CD14-positive monocyte (primary cell): ENCODE measurements around the gene CSTF2. TPM values are rescaled to one million over a fixed set of nuclear protein-coding genes. Genes with fewer than 3 reads are reported as not detected.

Experiments
- DNase-seq, 3 donors: peaks; one replicate each; pipeline ENCODE4 v3.0.0-alpha.2; 2011 to 2022
- H2AFZ ChIP-seq: 2 replicates; pipeline ENCODE4 v1.6.0; 2012; ENCODE audit warnings: mild to moderate bottlenecking, low read depth, low read length, inconsistent platforms; ENCODE audit not compliant: insufficient read depth, poor library complexity, severe bottlenecking
- H3K27ac ChIP-seq, 2 donors: 1 replicate in 1 of 2; 2 replicates in 1 of 2; pipeline ENCODE4 v1.5.1; 2012 to 2013; ENCODE audit warnings: low read length in 2 of 2, control low read depth in 1 of 2, inconsistent platforms in 1 of 2, low read depth in 1 of 2, mild to moderate bottlenecking in 1 of 2
- H3K27me3 ChIP-seq, 2 donors: one replicate each; pipeline versions ENCODE4 v1.6.0 to v1.6.1; 2011 to 2013; ENCODE audit warnings: low read length in 2 of 2; ENCODE audit not compliant: control insufficient read depth in 2 of 2, insufficient read depth in 2 of 2
- H3K36me3 ChIP-seq, 2 donors: replicated peaks in 1 of 2; 1 replicate in 1 of 2; 2 replicates in 1 of 2; pipeline versions ENCODE4 v1.5.1 to v1.6.1; 2012 to 2013; ENCODE audit warnings: low read length in 2 of 2, control low read depth in 1 of 2, inconsistent platforms in 1 of 2, mild to moderate bottlenecking in 1 of 2; ENCODE audit not compliant: insufficient read depth in 2 of 2, control insufficient read depth in 1 of 2
- H3K4me1 ChIP-seq, 2 donors: 1 replicate in 1 of 2; 2 replicates in 1 of 2; pipeline versions ENCODE4 v1.5.1 to v1.6.1; 2012 to 2013; ENCODE audit warnings: low read length in 2 of 2, control low read depth in 1 of 2, inconsistent platforms in 1 of 2, mild to moderate bottlenecking in 1 of 2, moderate library complexity in 1 of 2; ENCODE audit not compliant: insufficient read depth in 2 of 2, control insufficient read depth in 1 of 2
- H3K4me2 ChIP-seq: replicated peaks from 2 replicates; pipeline ENCODE3; 2012; ENCODE audit warnings: low read length, moderate library complexity, mild to moderate bottlenecking; ENCODE audit not compliant: poor library complexity, severe bottlenecking; ENCODE audit errors: extremely low read depth
- H3K4me3 ChIP-seq, 3 experiments: fragments of 200-600 bp in 1 of 3; sonication (generic) in 1 of 3; replicated peaks in 1 of 3; 1 replicate in 2 of 3; 2 replicates in 1 of 3; pipeline ENCODE4 v1.5.1; 2011 to 2013; ENCODE audit warnings: low read length in 3 of 3, mild to moderate bottlenecking in 3 of 3, control low read depth in 2 of 3, low read depth in 2 of 3, inconsistent platforms in 1 of 3, moderate library complexity in 1 of 3
- H3K79me2 ChIP-seq: 2 replicates; pipeline ENCODE4 v1.6.0; 2012; ENCODE audit warnings: mild to moderate bottlenecking, control low read depth, inconsistent platforms, low read length, moderate library complexity; ENCODE audit not compliant: insufficient read depth
- H3K9ac ChIP-seq: 2 replicates; pipeline ENCODE4 v1.6.0; 2017; ENCODE audit warnings: low read length, mild to moderate bottlenecking; ENCODE audit not compliant: insufficient read depth, poor library complexity, severe bottlenecking
- H3K9me3 ChIP-seq, 2 donors: replicated peaks in 1 of 2; 1 replicate in 1 of 2; 2 replicates in 1 of 2; pipeline versions ENCODE4 v1.5.1 to v1.6.1; 2012 to 2013; ENCODE audit warnings: low read length in 2 of 2, control low read depth in 1 of 2; ENCODE audit not compliant: control insufficient read depth in 1 of 2, insufficient read depth in 1 of 2
- H4K20me1 ChIP-seq: 2 replicates; pipeline ENCODE4 v1.6.0; 2012; ENCODE audit warnings: mild to moderate bottlenecking, low read length, control low read depth, moderate library complexity; ENCODE audit not compliant: insufficient read depth
- H3K27ac Mint-ChIP-seq, 7 donors: one replicate each; pipeline ENCODE4 v1.8.0; 2020; ENCODE audit warnings: mild to moderate bottlenecking in 7 of 7, mixed read lengths in 7 of 7, moderate library complexity in 6 of 7, inconsistent platforms in 2 of 7
- H3K27me3 Mint-ChIP-seq, 3 donors: one replicate each; pipeline ENCODE4 v1.8.0; 2021 to 2022; ENCODE audit warnings: low read depth in 3 of 3, mild to moderate bottlenecking in 3 of 3, mixed read lengths in 3 of 3, moderate library complexity in 3 of 3, inconsistent platforms in 1 of 3
- H3K36me3 Mint-ChIP-seq, 2 donors: one replicate each; pipeline ENCODE4 v1.8.0; 2020; ENCODE audit warnings: mixed read lengths in 2 of 2, inconsistent platforms in 1 of 2, mild to moderate bottlenecking in 1 of 2
- H3K4me1 Mint-ChIP-seq: one replicate; pipeline ENCODE4 v1.8.0; 2020; ENCODE audit warnings: mild to moderate bottlenecking, mixed read lengths
- H3K4me3 Mint-ChIP-seq, 2 donors: one replicate each; pipeline ENCODE4 v1.8.0; 2020; ENCODE audit warnings: mild to moderate bottlenecking in 2 of 2, mixed read lengths in 2 of 2, moderate library complexity in 1 of 2
- H3K9me3 Mint-ChIP-seq, 7 donors: one replicate each; pipeline ENCODE4 v1.8.0; 2020 to 2022; ENCODE audit warnings: mixed read lengths in 7 of 7, mild to moderate bottlenecking in 6 of 7, moderate library complexity in 6 of 7, inconsistent platforms in 2 of 7
- WGBS: methylation state at CpG from one replicate; pipeline ENCODE4 v1.1.5; 2013; ENCODE audit warnings: missing lambda C conversion rate; ENCODE audit not compliant: insufficient coverage; 5-methylcytosine and 5-hydroxymethylcytosine counted together
- intact Hi-C, 2 donors: fragments of 100-400 bp; cut with micrococcal nuclease; formaldehyde crosslinking; loops; one replicate each; pipeline versions ENCODE4 v1.15.0 to v1.15.1; 2023
- polyA plus RNA-seq, 3 donors: library from polyadenylated mRNA; depleted of rRNA in 1 of 3; unstranded in 2 of 3; stranded (reverse) in 1 of 3; fragments of 300-500 nt in 2 of 3; fragments of >200 nt in 1 of 3; fragmentation: Illumina TruSeq in 2 of 3; gene quantifications; 1 replicate in 2 of 3; 2 replicates in 1 of 3; pipeline ENCODE4 v1.2.3, GENCODE V29; 2012 to 2021
- TF ChIP-seq, protein P1 (sequence below): fragments of 200-600 bp; IDR thresholded peaks from one replicate; pipeline ENCODE4 v1.8.0; 2022; ENCODE audit warnings: antibody characterized with exemption, mild to moderate bottlenecking

The CSTF2 gene
- polyA plus RNA-seq, 3 donors = 6.7 to 11.3 (median 10.1) TPM

DNA sequence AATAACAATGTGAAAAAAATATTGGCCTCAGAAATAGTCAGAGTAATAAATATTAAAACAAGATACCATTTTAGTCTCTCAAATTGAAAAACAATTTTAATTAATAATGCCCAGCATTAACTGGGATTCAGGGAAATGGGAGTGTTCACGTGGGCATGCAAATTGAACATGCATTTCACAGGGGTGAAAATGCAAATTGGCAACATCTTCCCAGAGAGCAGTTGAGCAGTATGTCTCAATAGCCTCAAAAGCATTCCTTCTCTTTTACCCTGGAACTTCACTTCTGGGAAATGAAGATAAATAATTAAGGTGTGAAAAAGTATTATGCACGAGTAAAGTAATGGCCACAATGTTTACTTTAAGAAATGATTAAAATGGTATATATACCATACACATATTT is 32.6 kb downstream of the CSTF2 start:
- no peaks in the 10 kb centered on the region for H3K9me3 ChIP-seq
- Mint-ChIP-seq H3K27ac (no peak overlapping the region), H3K4me3 (no peak overlapping the region), H3K9me3 (peaks cover 0 to 10% (median 3%) of the 10 kb centered on the region in 7 donors), H3K36me3 (no peaks in the 10 kb centered on the region), H3K27me3 (peaks cover 0 to 4% (median 0%) of the 10 kb centered on the region in 3 donors), H3K4me1 (no peaks in the 10 kb centered on the region)
- TF ChIP-seq, protein P1, sequence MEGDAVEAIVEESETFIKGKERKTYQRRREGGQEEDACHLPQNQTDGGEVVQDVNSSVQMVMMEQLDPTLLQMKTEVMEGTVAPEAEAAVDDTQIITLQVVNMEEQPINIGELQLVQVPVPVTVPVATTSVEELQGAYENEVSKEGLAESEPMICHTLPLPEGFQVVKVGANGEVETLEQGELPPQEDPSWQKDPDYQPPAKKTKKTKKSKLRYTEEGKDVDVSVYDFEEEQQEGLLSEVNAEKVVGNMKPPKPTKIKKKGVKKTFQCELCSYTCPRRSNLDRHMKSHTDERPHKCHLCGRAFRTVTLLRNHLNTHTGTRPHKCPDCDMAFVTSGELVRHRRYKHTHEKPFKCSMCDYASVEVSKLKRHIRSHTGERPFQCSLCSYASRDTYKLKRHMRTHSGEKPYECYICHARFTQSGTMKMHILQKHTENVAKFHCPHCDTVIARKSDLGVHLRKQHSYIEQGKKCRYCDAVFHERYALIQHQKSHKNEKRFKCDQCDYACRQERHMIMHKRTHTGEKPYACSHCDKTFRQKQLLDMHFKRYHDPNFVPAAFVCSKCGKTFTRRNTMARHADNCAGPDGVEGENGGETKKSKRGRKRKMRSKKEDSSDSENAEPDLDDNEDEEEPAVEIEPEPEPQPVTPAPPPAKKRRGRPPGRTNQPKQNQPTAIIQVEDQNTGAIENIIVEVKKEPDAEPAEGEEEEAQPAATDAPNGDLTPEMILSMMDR = no peak
- H3K79me2 ChIP-seq = no peaks in the 10 kb centered on the region
- H4K20me1 ChIP-seq = no peaks in the 10 kb centered on the region
- no peak overlapping the region for H2AFZ ChIP-seq
- H3K4me1 ChIP-seq = no peaks in the 10 kb centered on the region
- no peak overlapping the region for H3K4me2 ChIP-seq
- no peaks in the 10 kb centered on the region for H3K36me3 ChIP-seq
- intact Hi-C loops = no loop called here
- no peak overlapping the region for H3K4me3 ChIP-seq
- no peak overlapping the region for H3K9ac ChIP-seq
- H3K27me3 ChIP-seq = no peaks in the 10 kb centered on the region
- H3K27ac ChIP-seq = no peak overlapping the region
- DNase-seq = no peak
- no CpG with 5 or more reads among the region's 2 CpGs for WGBS

GRCh38 chrX:100863326-100863864 is 43.2 kb downstream of the CSTF2 start:
- H3K27ac ChIP-seq = no peak overlapping the region
- H3K9ac ChIP-seq = no peak overlapping the region
- WGBS = 29% methylated on average over 1 of the region's 6 CpGs
- no peaks in the 10 kb centered on the region for H3K36me3 Mint-ChIP-seq
- H3K36me3 ChIP-seq = no peaks in the 10 kb centered on the region
- H3K4me1 ChIP-seq = no peaks in the 10 kb centered on the region
- no peak overlapping the region for H3K4me3 Mint-ChIP-seq
- peaks cover 0 to 2% (median 0%) of the 10 kb centered on the region in 7 donors for H3K9me3 Mint-ChIP-seq
- H4K20me1 ChIP-seq = no peaks in the 10 kb centered on the region
- no peak overlapping the region for H3K4me2 ChIP-seq
- peak overlapping the region in 1 of 7 donors; percentile 11 for H3K27ac Mint-ChIP-seq
- no peak overlapping the region for H3K4me3 ChIP-seq
- H3K4me1 Mint-ChIP-seq = no peaks in the 10 kb centered on the region
- no peak overlapping the region for H2AFZ ChIP-seq
- no peaks in the 10 kb centered on the region for H3K27me3 ChIP-seq
- H3K27me3 Mint-ChIP-seq = peaks cover 1 to 2% (median 2%) of the 10 kb centered on the region in 3 donors
- H3K79me2 ChIP-seq = no peaks in the 10 kb centered on the region
- intact Hi-C loops = no loop called here
- H3K9me3 ChIP-seq = no peaks in the 10 kb centered on the region
- no peak for DNase-seq
- TF ChIP-seq, protein P1 = no peak
